Gastroesophageal sphincter (tissue), 3 donors: ENCODE results near the gene PAM.

Experiments
- CTCF ChIP-seq, 4 experiments: fragments of 200-600 bp in 2 of 4; fragments of 450-650 bp in 2 of 4; sonication (generic) in 1 of 4; IDR thresholded peaks; one replicate each; pipeline ENCODE4 v1.5.1; 2017 to 2019; ENCODE audit warnings: antibody characterized with exemption in 4 of 4, mild to moderate bottlenecking in 2 of 4, moderate library complexity in 2 of 4
- POLR2A ChIP-seq, 2 donors: fragments of 450-650 bp; IDR thresholded peaks; one replicate each; pipeline ENCODE4 v1.6.1; 2017; ENCODE audit warnings: antibody characterized with exemption in 2 of 2, mild to moderate bottlenecking in 2 of 2, moderate library complexity in 1 of 2
- POLR2AphosphoS5 ChIP-seq: sonication (generic); formaldehyde crosslinking; IDR thresholded peaks from one replicate; pipeline ENCODE4 v1.6.1; 2017; ENCODE audit warnings: antibody characterized with exemption

- TF ChIP-seq CTCF (IDR thresholded peaks at IDR 0.05) (no peak), POLR2AphosphoS5 (no peak), POLR2A (IDR thresholded peaks at IDR 0.05) (no peak)
Measured at GRCh38 chr5:102715082-102715807, 39.9 kb upstream of the PAM start.
